Epithelial cell of esophagus (primary cell): ENCODE results near the gene SHISA8.

Experiments
- DNase-seq: peaks from one replicate; pipeline ENCODE4 v3.0.0; 2010; ENCODE audit warnings: low read depth
- H3K4me3 ChIP-seq: 2 replicates; pipeline ENCODE4 v1.5.1; 2011; ENCODE audit warnings: mild to moderate bottlenecking, low read length, control low read depth
- CTCF ChIP-seq: IDR thresholded peaks from 2 replicates; pipeline ENCODE4 v1.5.1; 2011; ENCODE audit warnings: low read depth, mild to moderate bottlenecking, low read length, control low read depth, inconsistent platforms; ENCODE audit not compliant: insufficient read depth; ENCODE audit errors: missing control alignments

The SHISA8 gene

GRCh38 chr22:41907436-41908401, 7.2 kb downstream of the SHISA8 start:
- no peak overlapping the region for H3K4me3 ChIP-seq
- no peak for TF ChIP-seq CTCF

GRCh38 chr22:41906822-41907221, 8.1 kb downstream of the SHISA8 start:
- TF ChIP-seq CTCF: no peak
- H3K4me3 ChIP-seq: no peak overlapping the region
- DNase-seq: no peak

More at GRCh38 chr22:41907436-41908401, 7.2 kb downstream of the SHISA8 start:
- DNase-seq: no peak

GRCh38 chr22:41905411-41906202, 9.3 kb downstream of the SHISA8 start:
- no peak overlapping the region for H3K4me3 ChIP-seq
- no peak for TF ChIP-seq CTCF
- no peak for DNase-seq

- no peak overlapping the region for H3K4me3 ChIP-seq
- no peak for TF ChIP-seq CTCF
- DNase-seq: no peak
These were observed 10.1 kb downstream of the SHISA8 start for GRCh38 chr22:41904450-41905410.

GRCh38 chr22:41902932-41903421, 11.9 kb downstream of the SHISA8 start:
- TF ChIP-seq CTCF: no peak
- H3K4me3 ChIP-seq: no peak overlapping the region
- no peak for DNase-seq

GRCh38 chr22:41902016-41902415, 12.9 kb downstream of the SHISA8 start:
- no peak for DNase-seq
- no peak for TF ChIP-seq CTCF
- no peak overlapping the region for H3K4me3 ChIP-seq
